Measurements from ENCODE around the gene ZNF618.

ZNF618 gene

GRCh38 chr9:113885183-113886025, 9.3 kb downstream of the ZNF618 start:
- DNase-seq (ENCODE audit: low read depth, low spot score): no peak

GRCh38 chr9:113886026-113886369, 9.9 kb downstream of the ZNF618 start:
- DNase-seq (ENCODE audit: low read depth, low spot score): no peak

GRCh38 chr9:113886466-113886865, 10.4 kb downstream of the ZNF618 start:
- no peak for DNase-seq (ENCODE audit: low read depth, low spot score)

- DNase-seq (ENCODE audit: low read depth, low spot score): no peak
These were observed 10.8 kb downstream of the ZNF618 start for GRCh38 chr9:113886933-113887332.

GRCh38 chr9:113887436-113887835, 11.3 kb downstream of the ZNF618 start:
- DNase-seq (ENCODE audit: low read depth, low spot score): no peak

GRCh38 chr9:113888336-113888735, 12.2 kb downstream of the ZNF618 start:
- no peak for DNase-seq (ENCODE audit: low read depth, low spot score)

GRCh38 chr9:113888976-113889375, 12.9 kb downstream of the ZNF618 start:
- no peak for DNase-seq (ENCODE audit: low read depth, low spot score)

- no peak for DNase-seq (ENCODE audit: low read depth, low spot score)
These were observed 14.6 kb downstream of the ZNF618 start for GRCh38 chr9:113890704-113891103.

- no peak for DNase-seq (ENCODE audit: low read depth, low spot score)
These were observed 16.9 kb downstream of the ZNF618 start for GRCh38 chr9:113892861-113893491.

GRCh38 chr9:113894166-113894565, 18.1 kb downstream of the ZNF618 start:
- no peak for DNase-seq (ENCODE audit: low read depth, low spot score)

GRCh38 chr9:113895526-113895925, 19.4 kb downstream of the ZNF618 start:
- DNase-seq (ENCODE audit: low read depth, low spot score): no peak

- no peak for DNase-seq (ENCODE audit: low read depth, low spot score)
These were observed 20.6 kb downstream of the ZNF618 start for GRCh38 chr9:113896713-113897112.

GRCh38 chr9:113898151-113898550, 22.0 kb downstream of the ZNF618 start:
- DNase-seq (ENCODE audit: low read depth, low spot score): no peak

- DNase-seq (ENCODE audit: low read depth, low spot score): no peak
These were observed 22.5 kb downstream of the ZNF618 start for GRCh38 chr9:113898596-113898995.

- DNase-seq (ENCODE audit: low read depth, low spot score): no peak
These were observed 23.1 kb downstream of the ZNF618 start for GRCh38 chr9:113899205-113899604.

- no peak for DNase-seq (ENCODE audit: low read depth, low spot score)
These were observed 25.1 kb downstream of the ZNF618 start for GRCh38 chr9:113901221-113901688.

- no peak for DNase-seq (ENCODE audit: low read depth, low spot score)
These were observed 27.5 kb downstream of the ZNF618 start for GRCh38 chr9:113903514-113904077.

GRCh38 chr9:113906411-113907110, 30.5 kb downstream of the ZNF618 start:
- DNase-seq (ENCODE audit: low read depth, low spot score): no peak

GRCh38 chr9:113907282-113907681, 31.2 kb downstream of the ZNF618 start:
- no peak for DNase-seq (ENCODE audit: low read depth, low spot score)

- DNase-seq (ENCODE audit: low read depth, low spot score): no peak
These were observed 33.3 kb downstream of the ZNF618 start for GRCh38 chr9:113909421-113909820.

GRCh38 chr9:113910036-113910639, 34.0 kb downstream of the ZNF618 start:
- no peak for DNase-seq (ENCODE audit: low read depth, low spot score)

Data from smooth muscle cell of the brain vasculature (primary cell).